Dendritic cell treated with granulocyte-macrophage colony-stimulating factor and Interleukin-4, amounts not matched to agents 40 ng/mL and 50 ng/mL, for 4 days (primary cell): ENCODE data around the gene LRRC3B.

Experiments
- H3K27ac Mint-ChIP-seq: one replicate; pipeline ENCODE4 v1.8.0; 2022; ENCODE audit warnings: mild to moderate bottlenecking, mixed read lengths
- H3K27me3 Mint-ChIP-seq: one replicate; pipeline ENCODE4 v1.8.0; 2022; ENCODE audit warnings: mild to moderate bottlenecking, mixed read lengths
- H3K36me3 Mint-ChIP-seq: one replicate; pipeline ENCODE4 v1.8.0; 2022; ENCODE audit warnings: low read depth, mixed read lengths
- H3K4me1 Mint-ChIP-seq: one replicate; pipeline ENCODE4 v1.8.0; 2022; ENCODE audit warnings: low read depth, mixed read lengths
- H3K4me3 Mint-ChIP-seq: one replicate; pipeline ENCODE4 v1.8.0; 2022; ENCODE audit warnings: mild to moderate bottlenecking, moderate library complexity, mixed read lengths
- H3K9me3 Mint-ChIP-seq: one replicate; pipeline ENCODE4 v1.8.0; 2022; ENCODE audit warnings: mixed read lengths
- intact Hi-C: fragments of 100-400 bp; cut with micrococcal nuclease; formaldehyde crosslinking; loops from one replicate; pipeline ENCODE4 v1.15.0; 2022

Gene LRRC3B

GRCh38 chr3:26708501-26708900 is 85.9 kb downstream of the LRRC3B start:
- Mint-ChIP-seq H3K4me1 (no peaks in the 10 kb centered on the region), H3K4me3 (no peak overlapping the region), H3K36me3 (no peaks in the 10 kb centered on the region), H3K9me3 (no peaks in the 10 kb centered on the region), H3K27ac (no peak overlapping the region), H3K27me3 (no peaks in the 10 kb centered on the region)
- intact Hi-C loops = no loop called here

- Mint-ChIP-seq H3K27ac (no peak overlapping the region), H3K4me1 (no peaks in the 10 kb centered on the region), H3K9me3 (no peaks in the 10 kb centered on the region), H3K4me3 (no peak overlapping the region), H3K36me3 (no peaks in the 10 kb centered on the region), H3K27me3 (no peaks in the 10 kb centered on the region)
- intact Hi-C loops = loop anchor here (5.0 kb wide), 1 partner anchor 1940 kb away; no protein-coding TSS in a partner anchor
These were observed 89.8 kb downstream of the LRRC3B start for GRCh38 chr3:26712211-26713026.

GRCh38 chr3:26713091-26713490 is 90.5 kb downstream of the LRRC3B start:
- no peaks in the 10 kb centered on the region for H3K27me3 Mint-ChIP-seq
- intact Hi-C loops = loop anchor here (5.0 kb wide), 1 partner anchor 1941 kb away; no protein-coding TSS in a partner anchor

GRCh38 chr3:26714485-26714884 is 91.9 kb downstream of the LRRC3B start:
- Mint-ChIP-seq H3K9me3 (no peaks in the 10 kb centered on the region), H3K4me1 (no peaks in the 10 kb centered on the region), H3K27ac (no peak overlapping the region), H3K27me3 (no peaks in the 10 kb centered on the region), H3K4me3 (no peak overlapping the region), H3K36me3 (no peaks in the 10 kb centered on the region)
- intact Hi-C loops = loop anchor here (5.0 kb wide), 1 partner anchor 1942 kb away; no protein-coding TSS in a partner anchor

More at GRCh38 chr3:26713091-26713490, 90.5 kb downstream of the LRRC3B start:
- no peaks in the 10 kb centered on the region for H3K9me3 Mint-ChIP-seq
- H3K27ac Mint-ChIP-seq = no peak overlapping the region
- H3K4me1 Mint-ChIP-seq = no peaks in the 10 kb centered on the region
- H3K36me3 Mint-ChIP-seq = no peaks in the 10 kb centered on the region
- no peak overlapping the region for H3K4me3 Mint-ChIP-seq

- no peaks in the 10 kb centered on the region for H3K36me3 Mint-ChIP-seq
- no peak overlapping the region for H3K27ac Mint-ChIP-seq
- no peaks in the 10 kb centered on the region for H3K4me1 Mint-ChIP-seq
- intact Hi-C loops = no loop called here
- H3K4me3 Mint-ChIP-seq = no peak overlapping the region
- no peaks in the 10 kb centered on the region for H3K27me3 Mint-ChIP-seq
- no peaks in the 10 kb centered on the region for H3K9me3 Mint-ChIP-seq
These were observed 92.9 kb downstream of the LRRC3B start for GRCh38 chr3:26715431-26715830.

GRCh38 chr3:26718315-26718714 is 95.7 kb downstream of the LRRC3B start:
- H3K27ac Mint-ChIP-seq = no peak overlapping the region
- no peaks in the 10 kb centered on the region for H3K9me3 Mint-ChIP-seq
- no peaks in the 10 kb centered on the region for H3K27me3 Mint-ChIP-seq
- H3K4me3 Mint-ChIP-seq = no peak overlapping the region
- no peaks in the 10 kb centered on the region for H3K36me3 Mint-ChIP-seq
- intact Hi-C loops = no loop called here
- H3K4me1 Mint-ChIP-seq = no peaks in the 10 kb centered on the region

- Mint-ChIP-seq H3K4me1 (no peaks in the 10 kb centered on the region), H3K9me3 (no peaks in the 10 kb centered on the region), H3K27ac (no peak overlapping the region), H3K4me3 (no peak overlapping the region), H3K27me3 (no peaks in the 10 kb centered on the region), H3K36me3 (no peaks in the 10 kb centered on the region)
- intact Hi-C loops = no loop called here
These were observed 96.6 kb downstream of the LRRC3B start for GRCh38 chr3:26719134-26719533.

GRCh38 chr3:26721047-26721446 is 98.5 kb downstream of the LRRC3B start:
- Mint-ChIP-seq H3K27me3 (no peaks in the 10 kb centered on the region), H3K4me3 (no peak overlapping the region), H3K36me3 (no peaks in the 10 kb centered on the region), H3K9me3 (no peaks in the 10 kb centered on the region), H3K4me1 (no peaks in the 10 kb centered on the region), H3K27ac (no peak overlapping the region)
- intact Hi-C loops = no loop called here

- no peak overlapping the region for H3K27ac Mint-ChIP-seq
- intact Hi-C loops = no loop called here
- H3K4me1 Mint-ChIP-seq = no peaks in the 10 kb centered on the region
- H3K4me3 Mint-ChIP-seq = no peak overlapping the region
- no peaks in the 10 kb centered on the region for H3K36me3 Mint-ChIP-seq
- H3K9me3 Mint-ChIP-seq = peaks cover 27% of the 10 kb centered on the region
- H3K27me3 Mint-ChIP-seq = no peaks in the 10 kb centered on the region
These were observed 109.3 kb downstream of the LRRC3B start for GRCh38 chr3:26731843-26732242.

- no peaks in the 10 kb centered on the region for H3K27me3 Mint-ChIP-seq
- H3K9me3 Mint-ChIP-seq = peaks cover 35% of the 10 kb centered on the region
- intact Hi-C loops = no loop called here
- no peaks in the 10 kb centered on the region for H3K4me1 Mint-ChIP-seq
- no peak overlapping the region for H3K27ac Mint-ChIP-seq
- no peak overlapping the region for H3K4me3 Mint-ChIP-seq
- H3K36me3 Mint-ChIP-seq = no peaks in the 10 kb centered on the region
These were observed 127.7 kb downstream of the LRRC3B start for GRCh38 chr3:26750263-26750662.

GRCh38 chr3:26752466-26752865 is 129.9 kb downstream of the LRRC3B start:
- intact Hi-C loops = no loop called here
- Mint-ChIP-seq H3K27ac (no peak overlapping the region), H3K27me3 (no peaks in the 10 kb centered on the region), H3K9me3 (peaks cover 38% of the 10 kb centered on the region), H3K4me3 (no peak overlapping the region), H3K36me3 (no peaks in the 10 kb centered on the region), H3K4me1 (no peaks in the 10 kb centered on the region)

- no peaks in the 10 kb centered on the region for H3K27me3 Mint-ChIP-seq
- H3K4me1 Mint-ChIP-seq = no peaks in the 10 kb centered on the region
- no peaks in the 10 kb centered on the region for H3K36me3 Mint-ChIP-seq
- intact Hi-C loops = no loop called here
- no peak overlapping the region for H3K27ac Mint-ChIP-seq
- peaks cover 39% of the 10 kb centered on the region for H3K9me3 Mint-ChIP-seq
- no peak overlapping the region for H3K4me3 Mint-ChIP-seq
These were observed 130.5 kb downstream of the LRRC3B start for GRCh38 chr3:26753095-26753494.

- Mint-ChIP-seq H3K4me1 (no peaks in the 10 kb centered on the region), H3K27ac (no peak overlapping the region), H3K9me3 (peaks cover 30% of the 10 kb centered on the region), H3K36me3 (no peaks in the 10 kb centered on the region), H3K4me3 (no peak overlapping the region), H3K27me3 (no peaks in the 10 kb centered on the region)
- intact Hi-C loops = no loop called here
These were observed 135.4 kb downstream of the LRRC3B start for GRCh38 chr3:26757978-26758377.
